ENCODE data around the gene CREBL2. TPM values are rescaled to one million over a fixed set of nuclear protein-coding genes. Genes with fewer than 3 reads are reported as not detected.
"Not testable (repeated sequence)": the region's sequence is repeated elsewhere in the genome, so short reads cannot be mapped to it uniquely, and the experiment has no call there.

The CREBL2 gene
- total and polyA plus RNA-seq, 9 donors: 23.7 to 58.9 (median 38.2) TPM

DNA sequence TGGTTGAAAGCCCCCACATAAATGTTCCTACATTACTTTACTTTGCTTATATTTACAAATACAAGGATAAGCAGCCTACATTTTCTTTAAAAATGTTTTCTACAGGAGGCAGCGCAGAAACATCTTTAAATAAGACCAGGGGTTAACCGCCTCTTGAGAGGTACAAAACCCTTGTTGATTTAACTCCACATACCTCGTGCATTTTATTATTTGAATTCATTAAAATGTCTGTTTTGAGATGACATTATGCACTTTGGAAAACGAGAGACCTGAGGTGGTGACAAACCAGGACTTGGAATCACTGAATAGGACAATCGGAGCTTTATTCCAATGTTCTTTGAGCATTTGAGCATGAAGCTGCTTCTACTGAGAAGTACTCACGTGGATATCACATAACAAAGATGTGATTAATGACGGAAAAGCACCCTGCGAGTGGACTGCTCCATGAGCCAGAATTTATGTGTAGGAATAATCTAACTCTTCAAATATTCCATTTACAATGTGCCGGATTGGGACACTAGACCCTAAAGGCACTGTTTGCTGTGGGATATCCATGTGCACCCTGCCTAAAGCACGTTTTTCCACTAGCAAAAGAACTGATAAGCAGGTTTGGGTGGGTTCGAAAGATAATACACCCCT lies 48.3 kb upstream of the CREBL2 start:
- peak overlapping the region; percentile 52 for H3K4me3 ChIP-seq
- H3K27me3 ChIP-seq: no peaks in the 10 kb centered on the region
- no peak for TF ChIP-seq POLR2A (IDR thresholded peaks at IDR 0.05)
- TF ChIP-seq, protein P1, sequence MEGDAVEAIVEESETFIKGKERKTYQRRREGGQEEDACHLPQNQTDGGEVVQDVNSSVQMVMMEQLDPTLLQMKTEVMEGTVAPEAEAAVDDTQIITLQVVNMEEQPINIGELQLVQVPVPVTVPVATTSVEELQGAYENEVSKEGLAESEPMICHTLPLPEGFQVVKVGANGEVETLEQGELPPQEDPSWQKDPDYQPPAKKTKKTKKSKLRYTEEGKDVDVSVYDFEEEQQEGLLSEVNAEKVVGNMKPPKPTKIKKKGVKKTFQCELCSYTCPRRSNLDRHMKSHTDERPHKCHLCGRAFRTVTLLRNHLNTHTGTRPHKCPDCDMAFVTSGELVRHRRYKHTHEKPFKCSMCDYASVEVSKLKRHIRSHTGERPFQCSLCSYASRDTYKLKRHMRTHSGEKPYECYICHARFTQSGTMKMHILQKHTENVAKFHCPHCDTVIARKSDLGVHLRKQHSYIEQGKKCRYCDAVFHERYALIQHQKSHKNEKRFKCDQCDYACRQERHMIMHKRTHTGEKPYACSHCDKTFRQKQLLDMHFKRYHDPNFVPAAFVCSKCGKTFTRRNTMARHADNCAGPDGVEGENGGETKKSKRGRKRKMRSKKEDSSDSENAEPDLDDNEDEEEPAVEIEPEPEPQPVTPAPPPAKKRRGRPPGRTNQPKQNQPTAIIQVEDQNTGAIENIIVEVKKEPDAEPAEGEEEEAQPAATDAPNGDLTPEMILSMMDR (IDR thresholded peaks at IDR 0.05): no peak
- no peak for TF ChIP-seq EP300 (IDR thresholded peaks at IDR 0.05)
- WGBS, 3 donors: 36 to 37% (median 37%) methylated on average over 11 of the region's 11 CpGs
- DNase-seq: peak in 1 of 5 donors; percentile 37
- no peaks in the 10 kb centered on the region for H3K4me1 ChIP-seq (ENCODE audit: insufficient read depth)
- intact Hi-C loops (cut with DNase I): loop anchor here (5.0 to 10.0 kb wide), 4 partner anchors 49 to 189 kb away; partner anchors contain the start of genes CDKN1B (in 2 of the 4) and CREBL2 (in 1 of the 4)
- no peaks in the 10 kb centered on the region for H3K9me3 ChIP-seq
- H3K36me3 ChIP-seq: no peaks in the 10 kb centered on the region
- H3K27ac ChIP-seq: peak overlapping the region; percentile 99 to 100

- intact Hi-C loops (cut with DNase I): loop anchor here (5.0 to 10.0 kb wide), 4 partner anchors 47 to 190 kb away; partner anchors contain the start of genes CDKN1B (in 2 of the 4) and CREBL2 (in 1 of the 4)
- TF ChIP-seq, protein P1 (IDR thresholded peaks at IDR 0.05): no peak
- TF ChIP-seq POLR2A (IDR thresholded peaks at IDR 0.05): no peak
- TF ChIP-seq EP300 (IDR thresholded peaks at IDR 0.05): no peak
Observed at GRCh38 chr12:12564911-12565310, 46.8 kb upstream of the CREBL2 start.

GRCh38 chr12:12565971-12566370 lies 45.7 kb upstream of the CREBL2 start:
- intact Hi-C loops (cut with DNase I): loop anchor here in 3 of 4 donors (10.0 kb wide), 1 partner anchor 191 kb away; no protein-coding TSS in a partner anchor
- H3K27ac ChIP-seq: not testable (repeated sequence)

More at GRCh38 chr12:12564911-12565310, 46.8 kb upstream of the CREBL2 start:
- Histone ChIP-seq H3K4me3 (no peak overlapping the region), H3K27ac (no peak overlapping the region), H3K27me3 (no peaks in the 10 kb centered on the region), H3K9me3 (no peaks in the 10 kb centered on the region), H3K36me3 (no peaks in the 10 kb centered on the region), H3K4me1 (ENCODE audit: insufficient read depth) (no peaks in the 10 kb centered on the region)
- no peak for DNase-seq
- WGBS, 3 donors: 84 to 91% (median 86%) methylated on average over 1 of the region's 1 CpG

GRCh38 chr12:12572659-12573058 lies 39.0 kb upstream of the CREBL2 start:
- H3K4me1 ChIP-seq (ENCODE audit: insufficient read depth): no peaks in the 10 kb centered on the region
- no peaks in the 10 kb centered on the region for H3K36me3 ChIP-seq
- intact Hi-C loops (cut with DNase I): no loop called here
- H3K4me3 ChIP-seq: no peak overlapping the region
- H3K9me3 ChIP-seq: no peaks in the 10 kb centered on the region
- 69 to 73% (median 70%) methylated on average over 3 of the region's 3 CpGs for WGBS, 3 donors
- no peak for TF ChIP-seq POLR2A (IDR thresholded peaks at IDR 0.05)
- TF ChIP-seq, protein P1 (IDR thresholded peaks at IDR 0.05): no peak
- no peak for TF ChIP-seq EP300 (IDR thresholded peaks at IDR 0.05)
- no peak overlapping the region for H3K27ac ChIP-seq
- DNase-seq: no peak
- no peaks in the 10 kb centered on the region for H3K27me3 ChIP-seq

More at GRCh38 chr12:12565971-12566370, 45.7 kb upstream of the CREBL2 start:
- DNase-seq; H3K4me3 ChIP-seq; H3K4me1 ChIP-seq (ENCODE audit: insufficient read depth); H3K9me3 ChIP-seq; H3K27me3 ChIP-seq; H3K36me3 ChIP-seq: not testable (repeated sequence)
- WGBS, 3 donors: 95 to 98% (median 98%) methylated on average over 15 to 18 of the region's 32 CpGs

- no peaks in the 10 kb centered on the region for H3K4me1 ChIP-seq (ENCODE audit: insufficient read depth)
- WGBS, 3 donors: 83 to 89% (median 86%) methylated on average over 3 of the region's 3 CpGs
- no peaks in the 10 kb centered on the region for H3K9me3 ChIP-seq
Observed at GRCh38 chr12:12577786-12578185, 33.9 kb upstream of the CREBL2 start.

GRCh38 chr12:12580716-12581115 lies 31.0 kb upstream of the CREBL2 start:
- intact Hi-C loops (cut with DNase I); H3K36me3 ChIP-seq; H3K4me1 ChIP-seq (ENCODE audit: insufficient read depth); DNase-seq; H3K27me3 ChIP-seq; H3K9me3 ChIP-seq; H3K4me3 ChIP-seq; H3K27ac ChIP-seq: not testable (repeated sequence)
- WGBS, 3 donors: 80 to 82% (median 82%) methylated on average over 1 of the region's 1 CpG

More at GRCh38 chr12:12577786-12578185, 33.9 kb upstream of the CREBL2 start:
- DNase-seq: no peak
- intact Hi-C loops (cut with DNase I): no loop called here
- TF ChIP-seq, protein P1 (IDR thresholded peaks at IDR 0.05): no peak
- no peak for TF ChIP-seq POLR2A (IDR thresholded peaks at IDR 0.05)
- TF ChIP-seq EP300 (IDR thresholded peaks at IDR 0.05): no peak
- no peaks in the 10 kb centered on the region for H3K27me3 ChIP-seq
- no peak overlapping the region for H3K4me3 ChIP-seq
- H3K27ac ChIP-seq: no peak overlapping the region
- no peaks in the 10 kb centered on the region for H3K36me3 ChIP-seq
